ENCODE measurements around the gene CDHR2. TPM values are rescaled to one million over a fixed set of nuclear protein-coding genes. Genes with fewer than 3 reads are reported as not detected.
"Not testable (repeated sequence)": the region's sequence is repeated elsewhere in the genome, so short reads cannot be mapped to it uniquely, and the experiment has no call there.

Gene CDHR2
- total RNA-seq, 1 experiment from 2014 or later: 7.8 TPM

DNA sequence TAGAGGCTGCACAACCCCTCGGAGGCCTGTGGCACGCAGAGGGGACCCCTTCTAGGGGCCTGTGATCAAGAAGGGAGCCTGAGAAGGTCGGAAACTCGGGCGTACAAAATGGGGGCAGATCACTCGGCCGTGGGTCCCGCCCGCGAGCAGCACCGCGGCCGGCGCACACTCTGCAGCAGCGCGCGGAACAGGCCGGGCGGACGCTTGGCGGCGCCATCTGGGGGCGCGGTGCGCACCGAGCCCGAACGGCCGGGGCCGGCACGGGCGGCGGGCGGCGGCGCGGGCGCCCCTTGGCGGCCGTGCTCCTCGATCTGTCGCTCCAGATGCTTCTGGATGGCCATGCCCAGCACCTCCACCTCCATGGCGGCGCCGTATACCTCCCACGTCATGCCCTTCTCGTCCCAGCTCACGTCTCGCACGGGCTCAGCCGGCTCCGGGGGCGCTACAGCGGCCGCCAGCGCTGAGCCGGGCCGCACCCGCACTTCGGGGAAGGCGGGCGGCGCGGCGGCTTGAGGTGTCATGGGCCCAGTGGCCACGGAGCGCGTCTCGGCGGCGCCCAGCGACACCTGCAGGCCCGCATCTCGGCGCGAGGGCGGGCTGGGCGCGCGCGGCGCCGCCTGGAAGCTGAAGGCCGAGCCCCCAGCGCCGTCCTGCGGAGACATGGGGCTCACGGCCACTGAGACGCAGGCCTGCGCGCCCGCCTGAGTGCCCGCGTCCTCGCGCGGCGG, 47.7 kb downstream of the CDHR2 start:
- peak; percentile 36 for DNase-seq
- H3K4me1 Mint-ChIP-seq (ENCODE audit: low read depth, unreplicated experiment): no peaks in the 10 kb centered on the region
- CTCF ChIA-PET: no interaction called here
- no peak overlapping the region for H3K27ac Mint-ChIP-seq (ENCODE audit: unreplicated experiment)
- H3K27me3 Mint-ChIP-seq (ENCODE audit: unreplicated experiment): no peaks in the 10 kb centered on the region
- intact Hi-C loops (cut with micrococcal nuclease; ENCODE audit: unreplicated experiment): no loop called here
- TF ChIP-seq CTCF (IDR thresholded peaks at IDR 0.05; ENCODE audit: unreplicated experiment): no peak
- H3K36me3 Mint-ChIP-seq (ENCODE audit: insufficient read depth, unreplicated experiment): no peaks in the 10 kb centered on the region
- H3K4me3 Mint-ChIP-seq (ENCODE audit: low read depth, unreplicated experiment): peak overlapping the region; percentile 29
- no TSS peak for BruUV-seq (replicated peaks)
- H3K9me3 Mint-ChIP-seq (ENCODE audit: low read depth, unreplicated experiment): no peaks in the 10 kb centered on the region

- Mint-ChIP-seq H3K4me3 (ENCODE audit: low read depth, unreplicated experiment) (no peak overlapping the region), H3K4me1 (ENCODE audit: low read depth, unreplicated experiment) (peaks cover under 1% of the 10 kb centered on the region), H3K27ac (ENCODE audit: unreplicated experiment) (no peak overlapping the region), H3K36me3 (ENCODE audit: insufficient read depth, unreplicated experiment) (no peaks in the 10 kb centered on the region), H3K27me3 (ENCODE audit: unreplicated experiment) (no peaks in the 10 kb centered on the region), H3K9me3 (ENCODE audit: low read depth, unreplicated experiment) (no peaks in the 10 kb centered on the region)
- intact Hi-C loops (cut with micrococcal nuclease; ENCODE audit: unreplicated experiment): no loop called here
- TF ChIP-seq CTCF (IDR thresholded peaks at IDR 0.05; ENCODE audit: unreplicated experiment): no peak
- no TSS peak for BruUV-seq (replicated peaks)
- no peak for DNase-seq
- CTCF ChIA-PET: no interaction called here
These were observed 48.6 kb downstream of the CDHR2 start for GRCh38 chr5:176597417-176598389.

- H3K4me3 Mint-ChIP-seq (ENCODE audit: low read depth, unreplicated experiment); intact Hi-C loops (cut with micrococcal nuclease; ENCODE audit: unreplicated experiment); H3K9me3 Mint-ChIP-seq (ENCODE audit: low read depth, unreplicated experiment); BruUV-seq (replicated peaks); H3K4me1 Mint-ChIP-seq (ENCODE audit: low read depth, unreplicated experiment); H3K27ac Mint-ChIP-seq (ENCODE audit: unreplicated experiment); DNase-seq; CTCF ChIA-PET; H3K36me3 Mint-ChIP-seq (ENCODE audit: insufficient read depth, unreplicated experiment); H3K27me3 Mint-ChIP-seq (ENCODE audit: unreplicated experiment): not testable (repeated sequence)
These were observed 50.7 kb downstream of the CDHR2 start for GRCh38 chr5:176599749-176600430.

DNA sequence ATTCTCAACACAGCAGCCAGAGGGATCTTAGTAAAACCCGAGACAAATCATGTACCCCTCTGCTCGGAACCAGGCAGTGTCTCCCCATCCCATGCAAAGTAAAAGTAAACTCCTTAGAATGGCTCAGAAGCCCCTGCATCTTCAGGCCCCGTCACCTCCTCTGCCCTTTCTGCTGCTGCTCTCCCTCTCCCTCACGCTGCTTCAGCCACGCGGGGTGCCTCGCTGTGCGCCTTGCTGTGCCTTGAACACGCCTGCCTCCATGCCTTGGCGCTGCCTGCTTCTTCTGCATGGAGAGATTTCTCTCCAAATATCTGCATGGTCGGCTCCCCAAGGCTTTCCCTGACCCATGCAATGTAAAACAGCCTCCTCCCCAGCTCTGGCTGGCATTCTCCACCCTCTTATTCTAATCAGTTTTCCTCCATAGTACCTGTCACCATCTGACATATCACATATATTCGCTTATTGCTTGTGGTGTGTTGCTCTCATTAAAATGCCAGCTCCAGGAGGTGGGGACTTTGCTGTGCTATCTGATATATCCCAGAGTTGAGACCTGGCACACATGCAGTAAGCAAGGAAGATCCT, 52.9 kb downstream of the CDHR2 start:
- BruUV-seq (replicated peaks): no TSS peak
- H3K27me3 Mint-ChIP-seq (ENCODE audit: unreplicated experiment): no peaks in the 10 kb centered on the region
- H3K36me3 Mint-ChIP-seq (ENCODE audit: insufficient read depth, unreplicated experiment): no peaks in the 10 kb centered on the region
- no peak overlapping the region for H3K27ac Mint-ChIP-seq (ENCODE audit: unreplicated experiment)
- DNase-seq: no peak
- no peak overlapping the region for H3K4me3 Mint-ChIP-seq (ENCODE audit: low read depth, unreplicated experiment)
- CTCF ChIA-PET: no interaction called here
- intact Hi-C loops (cut with micrococcal nuclease; ENCODE audit: unreplicated experiment): no loop called here
- TF ChIP-seq CTCF (IDR thresholded peaks at IDR 0.05; ENCODE audit: unreplicated experiment): no peak
- no peaks in the 10 kb centered on the region for H3K9me3 Mint-ChIP-seq (ENCODE audit: low read depth, unreplicated experiment)
- peaks cover 9% of the 10 kb centered on the region for H3K4me1 Mint-ChIP-seq (ENCODE audit: low read depth, unreplicated experiment)
